ENCODE measurements around the gene SH2B3.

Gene SH2B3

GRCh38 chr12:111445726-111446581 lies 40.2 kb downstream of the SH2B3 start:
- H3K4me3 ChIP-seq (ENCODE audit: low read depth, low read length), result no peak overlapping the region
- TF ChIP-seq CTCF (IDR thresholded peaks at IDR 0.05; ENCODE audit: borderline replicate concordance, insufficient read depth, low read depth, low read length), result no peak

- TF ChIP-seq CTCF (IDR thresholded peaks at IDR 0.05; ENCODE audit: borderline replicate concordance, insufficient read depth, low read depth, low read length), result no peak
- no peak overlapping the region for H3K4me3 ChIP-seq (ENCODE audit: low read depth, low read length)
Observed at GRCh38 chr12:111446631-111447570, 41.2 kb downstream of the SH2B3 start.

- TF ChIP-seq CTCF (IDR thresholded peaks at IDR 0.05; ENCODE audit: borderline replicate concordance, insufficient read depth, low read depth, low read length), result no peak
- H3K4me3 ChIP-seq (ENCODE audit: low read depth, low read length), result no peak overlapping the region
Observed at GRCh38 chr12:111447571-111448265, 42.0 kb downstream of the SH2B3 start.

- H3K4me3 ChIP-seq (ENCODE audit: low read depth, low read length), result no peak overlapping the region
- no peak for TF ChIP-seq CTCF (IDR thresholded peaks at IDR 0.05; ENCODE audit: borderline replicate concordance, insufficient read depth, low read depth, low read length)
Observed at GRCh38 chr12:111448266-111448830, 42.6 kb downstream of the SH2B3 start.

GRCh38 chr12:111448846-111449790 lies 43.4 kb downstream of the SH2B3 start:
- no peak overlapping the region for H3K4me3 ChIP-seq (ENCODE audit: low read depth, low read length)
- no peak for TF ChIP-seq CTCF (IDR thresholded peaks at IDR 0.05; ENCODE audit: borderline replicate concordance, insufficient read depth, low read depth, low read length)

- no peak overlapping the region for H3K4me3 ChIP-seq (ENCODE audit: low read depth, low read length)
- no peak for TF ChIP-seq CTCF (IDR thresholded peaks at IDR 0.05; ENCODE audit: borderline replicate concordance, insufficient read depth, low read depth, low read length)
Observed at GRCh38 chr12:111450676-111451075, 45.0 kb downstream of the SH2B3 start.
